OCI-LY1 (cell line): ENCODE data around the gene CHD9NB.

Source experiments
- H2AFZ ChIP-seq: fragments of 200-600 bp; sonication (generic), shearing (Covaris generic); 2 replicates; pipeline ENCODE4 v1.6.0; 2014; ENCODE audit warnings: antibody characterized with exemption, mild to moderate bottlenecking, low read length
- H3F3A ChIP-seq: fragments of 200-600 bp; sonication (generic), shearing (Covaris generic); 2 replicates; pipeline ENCODE4 v1.6.0; 2014; ENCODE audit warnings: mild to moderate bottlenecking, antibody characterized with exemption, low read length, moderate library complexity; ENCODE audit not compliant: insufficient read depth
- H3K27ac ChIP-seq: fragments of 200-600 bp; sonication (generic); 2 replicates; pipeline ENCODE4 v1.5.1; 2014; ENCODE audit warnings: low read length, mixed run types, mild to moderate bottlenecking, low read depth; ENCODE audit not compliant: poor library complexity, severe bottlenecking
- H3K27me3 ChIP-seq: fragments of 200-600 bp; sonication (generic); 2 replicates; pipeline ENCODE4 v1.6.0; 2014; ENCODE audit warnings: antibody characterized with exemption, mild to moderate bottlenecking, low read length, moderate library complexity; ENCODE audit not compliant: insufficient read depth
- H3K36me3 ChIP-seq: fragments of 200-600 bp; sonication (generic); 2 replicates; pipeline ENCODE4 v1.6.1; 2014; ENCODE audit warnings: mild to moderate bottlenecking, antibody characterized with exemption, low read length, moderate library complexity, mixed read lengths; ENCODE audit not compliant: insufficient read depth
- H3K4me1 ChIP-seq: fragments of 200-600 bp; sonication (generic); 2 replicates; pipeline ENCODE4 v1.5.1; 2014; ENCODE audit warnings: mild to moderate bottlenecking, low read length, moderate library complexity; ENCODE audit not compliant: insufficient read depth, severe bottlenecking
- H3K4me2 ChIP-seq: fragments of 200-600 bp; sonication (generic), shearing (Covaris generic); 2 replicates; pipeline ENCODE4 v1.6.1; 2014; ENCODE audit warnings: low read length
- H3K4me3 ChIP-seq: fragments of 200-600 bp; sonication (generic); 2 replicates; pipeline ENCODE4 v1.5.1; 2014; ENCODE audit warnings: low read length, low read depth, mild to moderate bottlenecking, mixed read lengths; ENCODE audit not compliant: poor library complexity, severe bottlenecking
- H3K79me2 ChIP-seq: fragments of 200-600 bp; shearing (Covaris generic); 2 replicates; pipeline ENCODE4 v1.6.1; 2016; ENCODE audit warnings: mixed run types, low read length, mixed read lengths; ENCODE audit not compliant: insufficient read depth
- H3K9ac ChIP-seq: fragments of 200-600 bp; sonication (generic), shearing (Covaris generic); 2 replicates; pipeline ENCODE4 v1.6.1; 2014; ENCODE audit warnings: mild to moderate bottlenecking, low read length, mixed read lengths
- H3K9me2 ChIP-seq: fragments of 200-600 bp; sonication (generic), shearing (Covaris generic); 2 replicates; pipeline ENCODE4 v1.6.1; 2014; ENCODE audit warnings: low read depth, mild to moderate bottlenecking, low read length, mixed read lengths
- H3K9me3 ChIP-seq: fragments of 200-600 bp; shearing (Covaris generic); 2 replicates; pipeline ENCODE4 v1.6.1; 2014; ENCODE audit warnings: low read length, mixed read lengths
- H4K20me1 ChIP-seq: fragments of 200-600 bp; sonication (generic), shearing (Covaris generic); 2 replicates; pipeline ENCODE4 v1.6.0; 2016; ENCODE audit warnings: mild to moderate bottlenecking, low read length; ENCODE audit not compliant: insufficient read depth
- EZH2 ChIP-seq: fragments of 200-600 bp; sonication (generic), shearing (Covaris generic); IDR thresholded peaks from 2 replicates; pipeline ENCODE4 v1.8.0; 2017; ENCODE audit warnings: borderline replicate concordance, mixed run types, mild to moderate bottlenecking, antibody characterized with exemption, low read length, moderate library complexity, mixed read lengths
- TF ChIP-seq, protein P1 (sequence below): fragments of 200-600 bp; sonication (generic), shearing (Covaris generic); IDR thresholded peaks from 2 replicates; pipeline ENCODE4 v1.5.1; 2017; ENCODE audit warnings: mild to moderate bottlenecking, antibody characterized with exemption, low read length, moderate library complexity, mixed read lengths

Gene CHD9NB

DNA sequence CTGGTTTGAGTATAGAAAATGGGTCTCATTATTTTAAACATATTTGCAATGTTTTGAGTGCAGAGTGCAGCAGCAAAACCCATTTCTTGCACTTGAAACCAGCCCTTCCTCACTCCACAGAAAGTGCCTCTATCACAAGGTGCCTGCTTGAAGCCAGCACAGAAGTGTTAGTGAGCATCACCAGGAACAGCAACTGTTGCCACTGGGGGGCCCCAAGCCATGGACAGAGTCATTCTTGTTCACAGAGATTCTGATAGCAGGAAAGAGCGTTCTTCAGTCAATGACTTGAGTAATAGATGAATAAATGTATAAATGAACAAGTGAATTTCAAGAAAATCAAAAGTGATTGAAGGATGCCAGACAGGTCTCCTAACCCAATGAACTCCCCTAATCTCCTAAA, 45.6 kb downstream of the CHD9NB start:
- Histone ChIP-seq H3K27me3 (no peaks in the 10 kb centered on the region), H3K79me2 (no peaks in the 10 kb centered on the region), H3K36me3 (no peaks in the 10 kb centered on the region), H3K4me3 (no peak overlapping the region), H3K4me1 (no peaks in the 10 kb centered on the region), H3F3A (no peaks in the 10 kb centered on the region), H3K9me2 (no peaks in the 10 kb centered on the region), H3K27ac (no peak overlapping the region), H4K20me1 (no peaks in the 10 kb centered on the region), H2AFZ (no peak overlapping the region), H3K9ac (no peak overlapping the region), H3K4me2 (no peak overlapping the region), H3K9me3 (no peaks in the 10 kb centered on the region)
- TF ChIP-seq, protein P1, sequence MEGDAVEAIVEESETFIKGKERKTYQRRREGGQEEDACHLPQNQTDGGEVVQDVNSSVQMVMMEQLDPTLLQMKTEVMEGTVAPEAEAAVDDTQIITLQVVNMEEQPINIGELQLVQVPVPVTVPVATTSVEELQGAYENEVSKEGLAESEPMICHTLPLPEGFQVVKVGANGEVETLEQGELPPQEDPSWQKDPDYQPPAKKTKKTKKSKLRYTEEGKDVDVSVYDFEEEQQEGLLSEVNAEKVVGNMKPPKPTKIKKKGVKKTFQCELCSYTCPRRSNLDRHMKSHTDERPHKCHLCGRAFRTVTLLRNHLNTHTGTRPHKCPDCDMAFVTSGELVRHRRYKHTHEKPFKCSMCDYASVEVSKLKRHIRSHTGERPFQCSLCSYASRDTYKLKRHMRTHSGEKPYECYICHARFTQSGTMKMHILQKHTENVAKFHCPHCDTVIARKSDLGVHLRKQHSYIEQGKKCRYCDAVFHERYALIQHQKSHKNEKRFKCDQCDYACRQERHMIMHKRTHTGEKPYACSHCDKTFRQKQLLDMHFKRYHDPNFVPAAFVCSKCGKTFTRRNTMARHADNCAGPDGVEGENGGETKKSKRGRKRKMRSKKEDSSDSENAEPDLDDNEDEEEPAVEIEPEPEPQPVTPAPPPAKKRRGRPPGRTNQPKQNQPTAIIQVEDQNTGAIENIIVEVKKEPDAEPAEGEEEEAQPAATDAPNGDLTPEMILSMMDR: no peak; the same call in 1 of the 2 replicates
- TF ChIP-seq EZH2: no peak

DNA sequence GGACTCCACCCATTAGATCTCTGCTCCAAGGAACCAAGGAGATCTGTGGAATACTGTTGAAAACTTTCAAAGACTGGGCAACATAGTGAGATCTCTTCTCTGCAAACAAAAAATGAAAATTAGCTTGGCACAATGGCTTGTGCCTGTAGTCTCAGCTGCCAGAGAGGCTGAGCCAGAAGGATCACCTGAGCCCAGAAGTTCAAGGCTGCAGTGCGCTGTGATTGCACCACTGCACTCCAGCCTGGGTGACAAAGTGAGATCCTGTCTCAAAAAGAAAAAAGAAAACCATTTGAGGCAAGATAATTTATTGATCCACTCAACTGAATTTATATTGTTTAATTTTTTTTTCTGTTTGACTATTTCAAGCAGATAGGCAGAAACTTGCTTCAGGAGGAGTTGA, 54.8 kb downstream of the CHD9NB start:
- no peak overlapping the region for H3K4me2 ChIP-seq
- H3K27ac ChIP-seq: no peak overlapping the region
- no peak overlapping the region for H3K9ac ChIP-seq
- no peaks in the 10 kb centered on the region for H3K9me3 ChIP-seq
- no peaks in the 10 kb centered on the region for H3K9me2 ChIP-seq
- no peaks in the 10 kb centered on the region for H3K27me3 ChIP-seq
- no peak overlapping the region for H3K4me3 ChIP-seq
- TF ChIP-seq, protein P1: no peak
- TF ChIP-seq EZH2: no peak
- no peaks in the 10 kb centered on the region for H3F3A ChIP-seq
- H3K36me3 ChIP-seq: no peaks in the 10 kb centered on the region
- H3K4me1 ChIP-seq: no peaks in the 10 kb centered on the region
- H3K79me2 ChIP-seq: no peaks in the 10 kb centered on the region
- no peak overlapping the region for H2AFZ ChIP-seq
- H4K20me1 ChIP-seq: no peaks in the 10 kb centered on the region

DNA sequence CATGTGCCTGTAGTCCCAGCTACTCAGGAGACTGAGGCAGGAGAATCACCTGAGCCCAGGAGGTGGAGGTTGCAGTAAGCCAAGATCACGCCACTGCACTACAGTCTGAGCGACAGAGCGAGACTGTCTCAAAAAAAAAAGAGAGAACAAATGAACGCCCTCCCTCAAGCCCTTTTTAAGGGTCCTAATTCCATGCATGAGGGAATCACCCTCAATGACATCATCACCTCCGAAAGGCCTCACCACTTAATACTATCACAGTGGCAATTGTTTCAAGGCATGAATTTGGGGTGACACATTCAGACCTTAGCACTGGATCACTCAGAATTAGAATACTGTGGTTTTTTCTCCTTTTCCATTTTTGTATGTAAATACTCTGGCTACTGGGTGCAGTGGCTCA, 57.8 kb downstream of the CHD9NB start:
- Histone ChIP-seq H3K27ac (no peak overlapping the region), H2AFZ (no peak overlapping the region), H3F3A (no peaks in the 10 kb centered on the region), H3K27me3 (no peaks in the 10 kb centered on the region), H3K9me3 (no peaks in the 10 kb centered on the region), H3K36me3 (no peaks in the 10 kb centered on the region), H3K9ac (no peak overlapping the region), H4K20me1 (no peaks in the 10 kb centered on the region), H3K4me3 (no peak overlapping the region), H3K4me1 (no peaks in the 10 kb centered on the region), H3K4me2 (no peak overlapping the region), H3K79me2 (no peaks in the 10 kb centered on the region), H3K9me2 (no peaks in the 10 kb centered on the region)
- TF ChIP-seq, protein P1: no peak
- TF ChIP-seq EZH2: no peak
